SU-DHL-6 (cell line): Measurements from ENCODE around the gene FSTL4.

ENCODE experiments used
- H2AFZ ChIP-seq: fragments of 200-600 bp; sonication (generic); 2 replicates; pipeline ENCODE4 v1.6.1; 2014; ENCODE audit warnings: low read depth, mild to moderate bottlenecking, moderate library complexity, mixed read lengths, antibody characterized with exemption, low read length; ENCODE audit not compliant: severe bottlenecking
- H3F3A ChIP-seq: fragments of 200-600 bp; shearing (Covaris generic); 2 replicates; pipeline ENCODE4 v1.6.0; 2016; ENCODE audit warnings: antibody characterized with exemption, mild to moderate bottlenecking; ENCODE audit not compliant: insufficient read depth
- H3K27ac ChIP-seq: fragments of 200-600 bp; sonication (generic); 2 replicates; pipeline ENCODE4 v1.5.1; 2016; ENCODE audit warnings: low read depth, mild to moderate bottlenecking, low read length, moderate library complexity, mixed read lengths
- H3K27me3 ChIP-seq: fragments of 200-600 bp; sonication (generic), shearing (Covaris generic); 2 replicates; pipeline ENCODE4 v1.6.0; 2014; ENCODE audit warnings: mild to moderate bottlenecking, low read length
- H3K36me3 ChIP-seq: fragments of 200-600 bp; sonication (generic); 2 replicates; pipeline ENCODE4 v1.6.1; 2014; ENCODE audit warnings: mild to moderate bottlenecking, low read length, mixed read lengths
- H3K4me2 ChIP-seq: fragments of 300-600, 200-600 bp; shearing (Covaris generic), sonication (generic); 2 replicates; pipeline ENCODE4 v1.6.0; 2014; ENCODE audit warnings: low read length, low read depth, mild to moderate bottlenecking; ENCODE audit not compliant: poor library complexity, severe bottlenecking
- H3K4me3 ChIP-seq: fragments of 200-600 bp; sonication (generic); 2 replicates; pipeline ENCODE4 v1.5.1; 2014; ENCODE audit warnings: antibody characterized with exemption, low read length, mild to moderate bottlenecking, mixed read lengths; ENCODE audit not compliant: insufficient read depth, poor library complexity, severe bottlenecking
- H3K79me2 ChIP-seq: fragments of 200-600 bp; sonication (generic); 2 replicates; pipeline ENCODE4 v1.6.1; 2014; ENCODE audit warnings: mild to moderate bottlenecking, low read length, moderate library complexity; ENCODE audit not compliant: insufficient read depth
- H3K9ac ChIP-seq: fragments of 200-600 bp; sonication (generic); 2 replicates; pipeline ENCODE4 v1.7.0; 2014; ENCODE audit warnings: mild to moderate bottlenecking, low read length
- H3K9me2 ChIP-seq: fragments of 200-600 bp; sonication (generic); replicated peaks from 2 replicates; pipeline ENCODE4 v1.6.1; 2014; ENCODE audit warnings: low read length; ENCODE audit not compliant: insufficient read depth
- H3K9me3 ChIP-seq: fragments of 200-600 bp; sonication (generic); 2 replicates; pipeline ENCODE4 v1.6.1; 2014; ENCODE audit warnings: low read length, mixed read lengths; ENCODE audit not compliant: insufficient read depth
- H4K20me1 ChIP-seq: fragments of 200-600 bp; sonication (generic); 2 replicates; pipeline ENCODE4 v1.6.1; 2014; ENCODE audit warnings: low read depth, mild to moderate bottlenecking, antibody characterized with exemption, low read length, moderate library complexity, mixed read lengths
- CTCF ChIP-seq: fragments of 200-600 bp; sonication (generic); IDR thresholded peaks from one replicate; pipeline ENCODE4 v1.5.1; 2017; ENCODE audit warnings: antibody characterized with exemption, mild to moderate bottlenecking, low read length, moderate library complexity; ENCODE audit not compliant: insufficient read depth, poor library complexity, severe bottlenecking
- EZH2phosphoT487 ChIP-seq: fragments of 200-600 bp; sonication (generic), shearing (Covaris generic); conservative IDR thresholded peaks from 2 replicates; pipeline ENCODE4 v1.6.1; 2018; ENCODE audit warnings: mild to moderate bottlenecking, antibody characterized with exemption, low read length, moderate library complexity, mixed read lengths

FSTL4 gene

GRCh38 chr5:133304707-133305216 is 307.6 kb downstream of the FSTL4 start:
- Histone ChIP-seq H3K36me3 (no peaks in the 10 kb centered on the region), H3K79me2 (no peaks in the 10 kb centered on the region), H3K27ac (no peak overlapping the region), H3K9ac (no peak overlapping the region), H2AFZ (no peak overlapping the region), H3K9me2 (no peaks in the 10 kb centered on the region), H3F3A (no peaks in the 10 kb centered on the region), H3K4me3 (no peak overlapping the region), H3K9me3 (no peaks in the 10 kb centered on the region), H3K4me2 (no peak overlapping the region), H4K20me1 (no peaks in the 10 kb centered on the region), H3K27me3 (no peaks in the 10 kb centered on the region)
- no peak for TF ChIP-seq EZH2phosphoT487
- TF ChIP-seq CTCF, result no peak

GRCh38 chr5:133304178-133304577 is 308.2 kb downstream of the FSTL4 start:
- Histone ChIP-seq H2AFZ (no peak overlapping the region), H3K9me2 (no peaks in the 10 kb centered on the region), H3K36me3 (no peaks in the 10 kb centered on the region), H3K4me2 (no peak overlapping the region), H3F3A (no peaks in the 10 kb centered on the region), H3K79me2 (no peaks in the 10 kb centered on the region), H3K9ac (no peak overlapping the region), H3K4me3 (no peak overlapping the region), H3K9me3 (no peaks in the 10 kb centered on the region), H4K20me1 (no peaks in the 10 kb centered on the region), H3K27ac (no peak overlapping the region), H3K27me3 (no peaks in the 10 kb centered on the region)
- TF ChIP-seq CTCF, result no peak
- no peak for TF ChIP-seq EZH2phosphoT487

GRCh38 chr5:133303298-133303697 is 309.0 kb downstream of the FSTL4 start:
- Histone ChIP-seq H3K4me3 (no peak overlapping the region), H3K27ac (no peak overlapping the region), H3F3A (no peaks in the 10 kb centered on the region), H3K9me2 (no peaks in the 10 kb centered on the region), H3K36me3 (no peaks in the 10 kb centered on the region), H2AFZ (no peak overlapping the region), H3K4me2 (no peak overlapping the region), H4K20me1 (no peaks in the 10 kb centered on the region), H3K9me3 (no peaks in the 10 kb centered on the region), H3K79me2 (no peaks in the 10 kb centered on the region), H3K9ac (no peak overlapping the region), H3K27me3 (no peaks in the 10 kb centered on the region)
- no peak for TF ChIP-seq EZH2phosphoT487
- no peak for TF ChIP-seq CTCF
